Left lung (tissue), 10 donors: ENCODE data around the gene ARFIP1. TPM values are rescaled to one million over a fixed set of nuclear protein-coding genes. Genes with fewer than 3 reads are reported as not detected.
"Not testable (repeated sequence)": the region's sequence is repeated elsewhere in the genome, so short reads cannot be mapped to it uniquely, and the experiment has no call there.

Experiments used
- ATAC-seq: fragments of 200-7000 bp; cut with Tn5 transposase; one replicate; pipeline ENCODE4 v1.9.1; 2020; ENCODE audit warnings: moderate library complexity
- DNase-seq, 4 donors: peaks; one replicate each; pipeline ENCODE4 v3.0.0-alpha.2; 2013 to 2020
- H3K27ac ChIP-seq, 2 donors: fragments of 200-600 bp; sonication (generic) in 1 of 2; one replicate each; pipeline versions ENCODE4 v1.5.0 to v1.8.0; 2020 to 2021
- H3K27me3 ChIP-seq, 2 donors: fragments of 200-600 bp; sonication (generic) in 1 of 2; one replicate each; pipeline versions ENCODE4 v1.5.0 to v1.8.0; 2020 to 2021
- H3K36me3 ChIP-seq, 2 donors: fragments of 200-600 bp; sonication (generic) in 1 of 2; one replicate each; pipeline versions ENCODE4 v1.5.0 to v1.8.0; 2020 to 2021
- H3K4me1 ChIP-seq, 2 donors: fragments of 200-600 bp; one replicate each; pipeline ENCODE4 v1.8.0; 2021
- H3K4me3 ChIP-seq, 2 donors: fragments of 200-600 bp; sonication (generic) in 1 of 2; one replicate each; pipeline versions ENCODE4 v1.5.0 to v1.8.0; 2020 to 2021; ENCODE audit warnings: mild to moderate bottlenecking in 1 of 2
- H3K9me3 ChIP-seq, 2 donors: fragments of 200-600 bp; sonication (generic) in 1 of 2; one replicate each; pipeline versions ENCODE4 v1.5.0 to v1.8.0; 2020 to 2021
- CTCF ChIP-seq, 2 donors: fragments of 200-600 bp; sonication (generic) in 1 of 2; IDR thresholded peaks; one replicate each; pipeline versions ENCODE4 v1.5.0 to v1.8.0; 2021; ENCODE audit warnings: antibody characterized with exemption in 2 of 2
- intact Hi-C, 2 donors: fragments of 100-400 bp; cut with DNase I; formaldehyde crosslinking; loops; one replicate each; pipeline versions ENCODE4 v1.11.2 to v1.14.2; 2022
- polyA plus RNA-seq, 6 donors: library from polyadenylated mRNA; unstranded; fragments of 120-200 nt; gene quantifications; one replicate each; pipeline ENCODE4 v1.2.1, GENCODE V29; 2013; ENCODE audit not compliant: insufficient read length in 6 of 6
- total RNA-seq, 2 donors: library from RNA; stranded (reverse); fragmentation: NEBNext Ultra II Directional; extraction: Animal tissue kit (Norgen Biotek cat#: 25700); gene quantifications; one replicate each; pipeline ENCODE4 v1.2.1, GENCODE V29; 2021
- donor health status: DM: no; HTN: yes; CAD: no.
- donor health status: DM: no; HTN: no; CAD: no.

Gene ARFIP1
- total and polyA plus RNA-seq, 8 donors: 34.7 to 48.9 (median 45.5) TPM

- intact Hi-C loops: no loop called here
- TF ChIP-seq CTCF (IDR thresholded peaks at IDR 0.05): no peak
Measured at GRCh38 chr4:152763796-152764195, 16.0 kb upstream of the ARFIP1 start.

GRCh38 chr4:152765069-152765737, 14.6 kb upstream of the ARFIP1 start:
- intact Hi-C loops, H3K4me1 ChIP-seq, H3K4me3 ChIP-seq, H3K9me3 ChIP-seq, H3K36me3 ChIP-seq, H3K27ac ChIP-seq, ATAC-seq, H3K27me3 ChIP-seq: not testable (repeated sequence)
- peak in 1 of 4 donors; percentile 61 for DNase-seq

More at GRCh38 chr4:152763796-152764195, 16.0 kb upstream of the ARFIP1 start:
- DNase-seq (no peak), ATAC-seq (no peak)
- Histone ChIP-seq H3K4me1 (no peaks in the 10 kb centered on the region), H3K4me3 (no peak overlapping the region), H3K36me3 (no peaks in the 10 kb centered on the region), H3K27me3 (no peaks in the 10 kb centered on the region), H3K27ac (no peak overlapping the region), H3K9me3 (no peaks in the 10 kb centered on the region)

GRCh38 chr4:152771741-152772533, 7.8 kb upstream of the ARFIP1 start:
- ATAC-seq (no peak), DNase-seq (no peak)
- Histone ChIP-seq H3K4me1 (no peaks in the 10 kb centered on the region), H3K36me3 (no peaks in the 10 kb centered on the region), H3K4me3 (no peak overlapping the region), H3K9me3 (no peaks in the 10 kb centered on the region), H3K27ac (no peak overlapping the region), H3K27me3 (no peaks in the 10 kb centered on the region)
- TF ChIP-seq CTCF (IDR thresholded peaks at IDR 0.05): no peak
- intact Hi-C loops: no loop called here

- ATAC-seq: no peak
Measured at GRCh38 chr4:152773339-152773738, 6.4 kb upstream of the ARFIP1 start.

GRCh38 chr4:152773953-152774352, 5.8 kb upstream of the ARFIP1 start:
- no peak overlapping the region for H3K27ac ChIP-seq
- no peaks in the 10 kb centered on the region for H3K27me3 ChIP-seq
- no peaks in the 10 kb centered on the region for H3K36me3 ChIP-seq
- H3K4me1 ChIP-seq: peaks cover 0 to 10% of the 10 kb centered on the region in 2 donors
- no peak for ATAC-seq
- H3K9me3 ChIP-seq: no peaks in the 10 kb centered on the region
- no peak for DNase-seq
- TF ChIP-seq CTCF (IDR thresholded peaks at IDR 0.05): no peak
- intact Hi-C loops: no loop called here
- no peak overlapping the region for H3K4me3 ChIP-seq

More at GRCh38 chr4:152773339-152773738, 6.4 kb upstream of the ARFIP1 start:
- H3K36me3 ChIP-seq: no peaks in the 10 kb centered on the region
- no peak for TF ChIP-seq CTCF (IDR thresholded peaks at IDR 0.05)
- peaks cover 0 to 4% of the 10 kb centered on the region in 2 donors for H3K4me1 ChIP-seq
- no peaks in the 10 kb centered on the region for H3K27me3 ChIP-seq
- intact Hi-C loops: no loop called here
- no peaks in the 10 kb centered on the region for H3K9me3 ChIP-seq
- no peak overlapping the region for H3K27ac ChIP-seq
- H3K4me3 ChIP-seq: no peak overlapping the region
- DNase-seq: no peak
